GM18505 (cell line): Measurements from ENCODE around the gene OXCT1.
A peak's percentile ranks its signal among the peaks of the same experiment; 100 is the strongest.
"Not testable (repeated sequence)": the region's sequence is repeated elsewhere in the genome, so short reads cannot be mapped to it uniquely, and the experiment has no call there.

ENCODE experiments used
- ATAC-seq: cut with Tn5 transposase; IDR thresholded peaks from one replicate; pipeline ENCODE4 v1.9.1; 2021; ENCODE audit not compliant: unreplicated experiment
- POLR2A ChIP-seq: IDR thresholded peaks from 4 replicates; pipeline ENCODE4 v1.6.1; 2011; ENCODE audit warnings: borderline replicate concordance; ENCODE audit not compliant: insufficient read depth, insufficient read length; ENCODE audit errors: extremely low read depth

The OXCT1 gene

DNA sequence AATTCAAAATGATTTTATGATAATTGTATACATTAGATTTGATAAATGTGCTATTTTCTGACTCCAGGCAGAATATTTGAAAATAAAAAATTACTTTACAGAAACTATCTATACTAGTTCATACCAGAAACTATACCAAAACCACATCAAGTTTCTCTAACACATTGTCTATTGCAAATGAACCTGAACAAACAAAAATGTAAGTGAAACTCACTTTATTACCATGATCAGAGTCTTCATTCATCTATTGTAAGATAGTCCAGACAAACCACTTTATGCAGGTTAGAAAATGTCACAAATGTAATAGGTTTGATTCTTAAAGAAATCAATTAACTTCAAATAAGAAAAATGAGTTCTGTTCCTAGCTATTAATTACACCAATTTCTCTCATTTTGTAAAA lies 99.4 kb downstream of the OXCT1 start:
- no peak for TF ChIP-seq POLR2A
- peak; percentile 85 for ATAC-seq

- TF ChIP-seq POLR2A, result no peak
Measured at GRCh38 chr5:41768692-41769091, 101.5 kb downstream of the OXCT1 start.

DNA sequence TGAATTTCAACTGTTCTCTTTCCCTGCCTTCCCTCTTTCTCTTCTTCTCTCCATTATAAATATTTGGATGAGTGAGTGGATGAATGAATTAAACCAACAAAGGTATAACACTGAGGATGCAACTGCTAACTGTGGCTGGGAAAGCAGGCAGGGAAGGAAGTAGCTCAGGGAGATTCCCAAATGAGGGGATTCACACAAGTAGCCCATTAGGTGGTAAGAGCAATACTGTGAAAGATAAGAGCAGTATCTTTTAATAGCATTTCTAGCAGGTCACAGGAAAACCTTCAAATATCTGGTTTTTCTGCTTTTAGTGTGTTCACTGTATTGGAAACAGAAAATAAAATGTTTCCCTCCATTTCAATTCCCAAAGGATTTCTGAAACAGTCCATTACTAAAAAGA lies 105.6 kb downstream of the OXCT1 start:
- TF ChIP-seq POLR2A, result no peak

More at GRCh38 chr5:41768692-41769091, 101.5 kb downstream of the OXCT1 start:
- no peak for ATAC-seq

GRCh38 chr5:41763574-41763973 lies 106.7 kb downstream of the OXCT1 start:
- no peak for ATAC-seq
- no peak for TF ChIP-seq POLR2A

More for the DNA sequence above, 105.6 kb downstream of the OXCT1 start:
- no peak for ATAC-seq

DNA sequence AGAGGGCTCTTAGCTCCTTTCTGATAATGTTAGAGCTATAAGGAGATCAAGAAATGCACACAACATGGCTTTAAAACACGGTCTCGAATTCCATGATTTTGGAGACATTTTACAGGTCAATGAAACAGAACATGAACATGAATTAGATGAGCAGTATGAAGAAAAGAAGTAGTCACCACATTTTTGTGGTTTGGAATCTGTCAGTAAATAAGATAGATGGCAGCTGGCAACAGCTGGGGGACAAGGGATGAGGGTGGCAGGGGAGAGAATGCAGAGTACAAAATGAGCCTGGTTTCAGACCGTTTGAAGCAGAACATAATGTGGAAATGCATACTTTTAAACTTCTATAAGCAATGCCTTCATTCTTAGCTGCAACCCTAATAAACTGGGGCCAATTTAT lies 107.1 kb downstream of the OXCT1 start:
- no peak for ATAC-seq
- TF ChIP-seq POLR2A, result no peak

GRCh38 chr5:41762426-41762825 lies 107.8 kb downstream of the OXCT1 start:
- no peak for ATAC-seq

GRCh38 chr5:41761663-41762062 lies 108.6 kb downstream of the OXCT1 start:
- ATAC-seq, result no peak

More at GRCh38 chr5:41762426-41762825, 107.8 kb downstream of the OXCT1 start:
- no peak for TF ChIP-seq POLR2A

DNA sequence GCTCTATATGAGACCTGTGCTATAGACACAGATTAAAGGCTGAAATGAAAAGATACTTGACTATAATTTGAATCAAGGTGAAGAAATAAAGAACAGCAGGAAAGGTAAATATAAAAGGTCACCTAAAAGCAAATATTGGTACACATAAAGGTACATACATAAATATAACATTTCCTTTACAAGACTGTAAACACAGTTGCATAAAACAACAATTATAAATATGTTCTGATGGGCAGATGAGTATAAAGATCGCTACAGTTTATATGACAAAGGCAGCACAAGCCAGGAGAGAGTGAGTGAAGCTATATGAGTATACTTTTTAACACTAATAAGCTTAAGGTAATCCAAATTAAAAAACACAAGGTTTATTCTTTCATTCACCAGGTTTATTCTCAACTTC lies 114.5 kb downstream of the OXCT1 start:
- ATAC-seq, result no peak
- no peak for TF ChIP-seq POLR2A

More at GRCh38 chr5:41761663-41762062, 108.6 kb downstream of the OXCT1 start:
- no peak for TF ChIP-seq POLR2A

DNA sequence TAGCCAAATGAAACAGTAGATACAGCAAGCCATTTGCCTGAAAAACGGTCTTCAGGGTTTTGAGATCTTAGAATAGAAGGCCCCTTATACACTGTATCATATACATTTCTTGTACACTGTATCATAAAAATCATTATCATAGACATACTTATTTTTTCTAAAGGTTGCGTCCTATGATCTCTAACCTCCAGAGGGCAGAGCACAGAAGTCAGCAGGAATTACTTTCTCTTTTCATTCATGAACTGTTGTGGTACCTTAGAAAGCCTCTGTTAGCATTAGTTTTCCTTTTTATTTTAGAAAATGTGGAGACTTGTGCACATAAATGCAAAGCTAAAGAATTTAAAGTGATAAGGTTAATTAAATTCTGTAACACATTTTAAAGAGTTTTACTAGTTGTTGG lies 115.4 kb downstream of the OXCT1 start:
- TF ChIP-seq POLR2A, result no peak
- ATAC-seq, result no peak

DNA sequence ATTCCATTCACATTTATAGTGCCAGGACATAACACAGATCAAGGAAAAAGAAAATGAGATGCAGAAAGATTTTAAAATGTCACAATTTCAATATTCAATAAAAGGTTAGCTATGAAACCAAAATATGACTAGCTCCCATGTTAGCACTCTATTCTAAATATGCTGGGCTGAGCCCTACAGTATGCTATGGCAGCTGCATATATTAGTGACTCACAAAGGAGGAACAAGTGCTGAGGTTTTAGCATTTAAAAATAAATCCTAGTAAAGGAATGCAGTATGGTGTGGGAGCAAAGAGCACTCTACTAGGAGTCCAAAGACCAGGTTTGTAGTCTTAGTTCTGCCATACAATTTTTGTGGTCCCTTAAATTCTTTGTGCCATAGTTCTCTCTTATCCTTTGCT lies 118.4 kb downstream of the OXCT1 start:
- no peak for TF ChIP-seq POLR2A
- no peak for ATAC-seq

- peak; percentile 98 for ATAC-seq
Measured at GRCh38 chr5:41748631-41749030, 121.6 kb downstream of the OXCT1 start.

DNA sequence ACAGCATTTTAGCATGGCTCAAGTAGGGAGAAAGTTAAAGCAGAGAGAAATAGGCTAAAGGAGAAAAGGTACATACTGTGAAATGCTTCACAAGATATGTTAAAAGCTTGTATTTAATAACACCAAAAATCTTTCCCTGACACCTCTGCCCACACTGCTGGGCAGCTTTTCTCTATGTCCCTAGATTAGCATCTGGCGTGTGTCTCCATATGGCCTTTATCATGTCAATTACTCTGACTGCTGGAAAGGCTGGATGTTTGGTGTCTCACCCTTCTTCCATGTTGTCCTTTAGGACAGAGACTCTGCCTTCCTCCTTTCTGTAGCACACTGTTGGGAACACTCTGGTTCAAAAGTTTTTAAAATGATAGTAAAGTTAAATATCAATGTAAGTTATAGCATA lies 122.5 kb downstream of the OXCT1 start:
- ATAC-seq, result no peak
- TF ChIP-seq POLR2A, result no peak

More at GRCh38 chr5:41748631-41749030, 121.6 kb downstream of the OXCT1 start:
- TF ChIP-seq POLR2A, result no peak

DNA sequence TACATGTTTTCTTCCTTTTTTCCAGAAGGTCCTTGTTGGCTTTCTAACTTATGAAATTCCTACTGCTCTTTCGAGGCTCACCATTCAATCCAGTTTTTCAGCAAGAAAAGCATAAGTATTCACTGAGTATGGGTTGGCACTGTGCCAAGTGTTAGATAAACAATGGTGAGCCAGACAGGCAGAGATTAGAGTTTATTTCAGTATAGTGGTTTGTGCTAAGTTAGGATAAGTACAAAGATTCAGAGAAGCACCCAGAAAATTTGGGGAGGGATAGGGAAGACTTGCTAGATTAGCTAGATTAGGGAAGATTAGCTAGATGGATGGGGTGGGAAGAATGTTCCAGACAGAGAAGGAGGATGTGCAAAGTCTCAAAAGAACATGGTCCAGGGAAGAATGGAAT lies 122.9 kb downstream of the OXCT1 start:
- no peak for TF ChIP-seq POLR2A
- no peak for ATAC-seq

DNA sequence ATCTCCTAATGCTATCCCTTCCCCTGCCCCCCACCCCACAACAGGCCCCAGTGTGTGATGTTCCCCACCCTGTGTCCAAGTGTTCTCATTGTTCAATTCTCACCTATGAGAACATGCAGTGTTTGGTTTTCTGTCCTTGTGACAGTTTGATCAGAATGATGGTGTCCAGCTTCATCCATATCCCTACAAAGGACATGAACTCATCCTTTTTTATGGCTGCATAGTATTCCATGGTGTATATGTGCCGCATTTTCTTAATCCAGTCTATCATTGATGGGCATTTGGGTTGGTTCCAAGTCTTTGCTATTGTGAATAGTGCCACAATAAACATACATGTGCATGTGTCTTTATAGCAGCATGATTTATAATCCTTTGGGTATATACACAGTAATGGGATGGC lies 127.6 kb downstream of the OXCT1 start:
- not testable (repeated sequence) for ATAC-seq

DNA sequence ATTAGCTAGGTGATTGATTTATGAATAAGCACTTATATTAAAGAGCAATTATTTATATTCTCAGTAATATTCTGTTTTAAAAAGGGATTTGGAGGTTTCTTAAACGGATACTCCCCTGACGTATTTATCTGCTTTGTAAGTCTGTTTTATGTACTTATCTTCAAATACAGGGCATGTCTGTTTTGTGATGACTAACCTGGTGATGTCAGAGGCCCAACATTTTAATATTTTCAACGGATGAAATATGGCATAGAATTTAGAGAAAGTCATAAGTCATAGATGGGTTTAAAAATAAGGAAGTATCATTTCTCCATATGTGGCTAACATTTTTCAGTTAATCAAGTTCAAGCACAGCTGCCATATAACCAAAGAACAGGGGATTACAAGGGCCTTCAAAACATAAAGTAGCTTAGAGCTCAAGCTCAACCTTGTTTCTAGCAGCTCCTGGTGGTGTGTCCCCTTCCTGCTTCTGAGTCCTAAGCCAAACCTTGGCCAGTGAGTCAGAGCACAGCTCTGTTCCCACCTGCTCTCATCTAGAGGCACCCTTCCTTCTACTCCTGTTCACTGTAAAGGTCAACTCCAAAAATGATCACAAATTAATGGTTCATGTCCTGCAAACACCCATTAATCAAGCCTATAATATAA lies 131.4 kb downstream of the OXCT1 start:
- TF ChIP-seq POLR2A, result no peak
- ATAC-seq, result no peak

DNA sequence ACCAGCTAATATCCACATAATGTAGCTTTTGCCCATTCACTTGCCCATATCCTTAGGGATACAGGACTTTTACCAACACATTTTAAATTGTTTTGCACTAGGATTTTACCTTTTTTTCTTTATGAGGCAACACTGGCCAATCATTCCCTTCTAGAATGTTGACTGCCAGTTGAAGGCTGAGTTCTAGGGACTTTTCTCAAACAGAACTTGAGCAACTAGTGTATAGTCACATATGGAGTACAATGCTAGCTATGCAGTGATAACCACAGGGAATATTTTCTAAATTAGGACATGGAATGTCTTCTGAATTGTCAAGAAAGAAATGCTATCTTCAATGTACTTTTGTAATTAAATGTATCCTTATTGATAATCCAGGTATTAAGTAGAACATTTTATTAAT lies 133.6 kb downstream of the OXCT1 start:
- no peak for ATAC-seq
- no peak for TF ChIP-seq POLR2A

GRCh38 chr5:41735213-41735612 lies 135.0 kb downstream of the OXCT1 start:
- peak; percentile 69 for ATAC-seq
- no peak for TF ChIP-seq POLR2A

DNA sequence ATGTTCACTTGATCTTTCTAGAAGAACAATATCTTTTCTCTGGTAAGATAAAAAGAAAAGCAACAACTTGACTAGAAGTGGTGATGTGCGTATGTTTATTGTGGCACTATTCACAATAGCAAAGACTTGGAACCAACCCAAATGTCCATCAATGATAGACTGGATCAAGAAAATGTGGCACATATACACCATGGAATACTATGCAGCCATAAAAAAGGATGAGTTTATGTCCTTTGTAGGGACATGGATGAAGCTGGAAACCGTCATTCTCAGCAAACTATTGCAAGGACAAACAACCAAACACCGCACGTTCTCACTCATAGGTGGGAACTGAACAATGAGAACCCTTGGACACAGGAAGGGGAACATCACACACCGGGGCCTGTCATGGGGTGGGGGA lies 140.8 kb downstream of the OXCT1 start:
- not testable (repeated sequence) for ATAC-seq
